B cell (primary cell): Measurements from ENCODE around the gene OS9.

Source experiments
- EZH2 ChIP-seq: IDR thresholded peaks from 2 replicates; pipeline ENCODE4 v1.6.1; 2012; ENCODE audit warnings: borderline replicate concordance, low read depth, mild to moderate bottlenecking, moderate library complexity, low read length; ENCODE audit not compliant: insufficient read depth, poor library complexity, severe bottlenecking
- TF ChIP-seq, protein P1 (sequence below): fragments of 200-600 bp; IDR thresholded peaks from one replicate; pipeline ENCODE4 v1.8.0; 2022; ENCODE audit warnings: antibody characterized with exemption, mild to moderate bottlenecking

- TF ChIP-seq, protein P1, sequence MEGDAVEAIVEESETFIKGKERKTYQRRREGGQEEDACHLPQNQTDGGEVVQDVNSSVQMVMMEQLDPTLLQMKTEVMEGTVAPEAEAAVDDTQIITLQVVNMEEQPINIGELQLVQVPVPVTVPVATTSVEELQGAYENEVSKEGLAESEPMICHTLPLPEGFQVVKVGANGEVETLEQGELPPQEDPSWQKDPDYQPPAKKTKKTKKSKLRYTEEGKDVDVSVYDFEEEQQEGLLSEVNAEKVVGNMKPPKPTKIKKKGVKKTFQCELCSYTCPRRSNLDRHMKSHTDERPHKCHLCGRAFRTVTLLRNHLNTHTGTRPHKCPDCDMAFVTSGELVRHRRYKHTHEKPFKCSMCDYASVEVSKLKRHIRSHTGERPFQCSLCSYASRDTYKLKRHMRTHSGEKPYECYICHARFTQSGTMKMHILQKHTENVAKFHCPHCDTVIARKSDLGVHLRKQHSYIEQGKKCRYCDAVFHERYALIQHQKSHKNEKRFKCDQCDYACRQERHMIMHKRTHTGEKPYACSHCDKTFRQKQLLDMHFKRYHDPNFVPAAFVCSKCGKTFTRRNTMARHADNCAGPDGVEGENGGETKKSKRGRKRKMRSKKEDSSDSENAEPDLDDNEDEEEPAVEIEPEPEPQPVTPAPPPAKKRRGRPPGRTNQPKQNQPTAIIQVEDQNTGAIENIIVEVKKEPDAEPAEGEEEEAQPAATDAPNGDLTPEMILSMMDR: no peak
- no peak for TF ChIP-seq EZH2
Measured at GRCh38 chr12:57749061-57749460, 55.1 kb downstream of the OS9 start.
